DMS 273 (cell line): ENCODE results near the gene TAS1R1.

Source experiments
- DNase-seq: peaks from one replicate; lab custom pipeline; 2025; ENCODE audit not compliant: unreplicated experiment; lab: John Stamatoyannopoulos, UW

The TAS1R1 gene

DNA sequence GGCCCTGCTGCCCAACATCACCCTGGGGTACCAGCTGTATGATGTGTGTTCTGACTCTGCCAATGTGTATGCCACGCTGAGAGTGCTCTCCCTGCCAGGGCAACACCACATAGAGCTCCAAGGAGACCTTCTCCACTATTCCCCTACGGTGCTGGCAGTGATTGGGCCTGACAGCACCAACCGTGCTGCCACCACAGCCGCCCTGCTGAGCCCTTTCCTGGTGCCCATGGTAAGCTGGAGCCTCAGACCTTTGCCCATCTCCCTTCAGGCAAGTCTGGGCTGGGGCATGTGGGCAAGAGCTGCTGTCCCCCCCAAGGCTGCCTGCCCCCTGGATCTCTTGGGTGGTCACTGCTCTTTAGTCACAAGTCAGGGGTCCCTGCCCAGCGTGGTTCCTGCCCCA lies 15.9 kb downstream of the TAS1R1 start:
- DNase-seq: no peak

DNA sequence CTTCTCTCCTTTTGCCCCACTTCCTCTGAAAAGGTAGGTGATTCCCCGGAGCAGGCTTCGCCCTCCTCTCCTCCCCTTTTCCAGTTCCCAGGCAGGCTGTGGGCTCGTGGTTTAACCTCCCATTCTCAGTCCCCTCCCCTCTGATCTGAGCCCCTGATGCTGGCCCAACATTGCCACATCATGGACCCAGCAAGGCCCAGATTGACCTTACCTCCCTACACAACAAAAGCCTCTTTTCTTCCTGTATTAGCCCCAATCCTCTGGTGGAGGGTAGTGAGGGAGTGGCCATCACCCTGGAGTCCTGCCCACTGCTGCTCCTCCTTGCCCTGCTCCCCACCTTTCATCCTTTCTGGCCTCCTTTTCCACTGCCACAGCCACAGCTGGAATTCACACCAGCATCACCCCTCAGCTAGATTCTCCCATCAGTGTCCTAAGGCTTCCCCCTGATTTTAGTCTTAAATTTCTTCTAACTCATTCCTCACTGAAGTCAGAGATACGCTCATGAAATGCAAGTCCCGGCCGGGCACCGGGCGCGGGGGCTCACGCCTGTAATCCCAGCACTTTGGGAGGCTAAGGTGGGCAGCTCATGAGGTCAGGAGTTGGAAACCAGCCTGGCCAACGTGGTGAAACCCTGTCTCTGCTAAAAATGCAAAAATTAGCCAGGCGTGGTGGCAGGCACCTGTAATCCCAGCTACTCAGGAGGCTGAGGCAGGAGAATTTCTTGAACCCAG lies 17.7 kb downstream of the TAS1R1 start:
- no peak for DNase-seq

- DNase-seq: peak; percentile 57
These were observed 19.0 kb downstream of the TAS1R1 start for GRCh38 chr1:6574025-6574620.

GRCh38 chr1:6574818-6575217 lies 19.7 kb downstream of the TAS1R1 start:
- DNase-seq: no peak

DNA sequence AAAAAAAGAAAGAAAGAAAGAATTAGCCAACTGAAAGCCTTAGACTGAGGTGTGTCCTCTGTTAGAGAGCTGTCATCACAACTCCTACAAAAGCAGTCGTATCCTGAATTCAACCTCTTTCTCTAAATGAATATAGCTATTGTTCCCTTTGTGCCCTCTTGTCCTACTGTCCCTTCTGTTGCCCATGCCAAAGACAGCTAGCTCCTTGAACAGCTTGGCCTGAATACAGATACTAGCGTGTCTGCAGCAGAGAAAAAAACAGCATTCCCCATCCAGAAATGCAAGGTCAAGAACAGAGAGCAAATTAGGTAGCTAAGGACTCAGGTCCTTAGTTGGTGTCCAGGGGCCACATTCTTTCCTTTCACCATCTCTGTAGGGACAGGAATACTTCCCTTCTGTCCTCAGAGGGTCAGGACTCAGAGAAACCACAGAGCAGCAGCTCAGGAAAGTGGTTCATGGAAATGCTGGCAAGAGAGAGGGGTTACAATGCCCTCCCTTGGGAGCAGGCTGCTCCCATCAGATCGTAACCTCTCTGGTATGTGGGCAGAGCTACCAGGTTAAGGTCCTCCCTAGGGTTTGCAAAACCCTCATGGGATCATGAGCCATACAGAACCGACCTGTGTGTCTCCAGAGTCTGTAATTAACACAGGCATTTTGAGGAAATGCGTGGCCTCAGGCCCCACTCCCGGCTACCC lies 22.9 kb downstream of the TAS1R1 start:
- DNase-seq: no peak

- DNase-seq: no peak
These were observed 23.7 kb downstream of the TAS1R1 start for GRCh38 chr1:6578624-6579373.

DNA sequence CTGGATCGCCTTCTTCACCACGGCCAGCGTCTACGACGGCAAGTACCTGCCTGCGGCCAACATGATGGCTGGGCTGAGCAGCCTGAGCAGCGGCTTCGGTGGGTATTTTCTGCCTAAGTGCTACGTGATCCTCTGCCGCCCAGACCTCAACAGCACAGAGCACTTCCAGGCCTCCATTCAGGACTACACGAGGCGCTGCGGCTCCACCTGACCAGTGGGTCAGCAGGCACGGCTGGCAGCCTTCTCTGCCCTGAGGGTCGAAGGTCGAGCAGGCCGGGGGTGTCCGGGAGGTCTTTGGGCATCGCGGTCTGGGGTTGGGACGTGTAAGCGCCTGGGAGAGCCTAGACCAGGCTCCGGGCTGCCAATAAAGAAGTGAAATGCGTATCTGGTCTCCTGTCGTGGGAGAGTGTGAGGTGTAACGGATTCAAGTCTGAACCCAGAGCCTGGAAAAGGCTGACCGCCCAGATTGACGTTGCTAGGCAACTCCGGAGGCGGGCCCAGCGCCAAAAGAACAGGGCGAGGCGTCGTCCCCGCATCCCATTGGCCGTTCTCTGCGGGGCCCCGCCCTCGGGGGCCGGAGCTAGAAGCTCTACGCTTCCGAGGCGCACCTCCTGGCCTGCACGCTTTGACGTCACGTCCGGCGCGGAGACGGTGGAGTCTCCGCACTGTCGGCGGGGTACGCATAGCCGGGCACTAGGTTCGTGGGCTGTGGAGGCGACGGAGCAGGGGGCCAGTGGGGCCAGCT lies 24.4 kb downstream of the TAS1R1 start, which contains the start of gene ZBTB48:
Gene ZBTB48 (plus strand): TSS at position 621 of the 745 bp plus-strand sequence. CDS start 616 bp downstream, outside the sequence.
- peak; percentile 100 for DNase-seq

- no peak for DNase-seq
These were observed 25.0 kb downstream of the TAS1R1 start for GRCh38 chr1:6580119-6580592.

DNA sequence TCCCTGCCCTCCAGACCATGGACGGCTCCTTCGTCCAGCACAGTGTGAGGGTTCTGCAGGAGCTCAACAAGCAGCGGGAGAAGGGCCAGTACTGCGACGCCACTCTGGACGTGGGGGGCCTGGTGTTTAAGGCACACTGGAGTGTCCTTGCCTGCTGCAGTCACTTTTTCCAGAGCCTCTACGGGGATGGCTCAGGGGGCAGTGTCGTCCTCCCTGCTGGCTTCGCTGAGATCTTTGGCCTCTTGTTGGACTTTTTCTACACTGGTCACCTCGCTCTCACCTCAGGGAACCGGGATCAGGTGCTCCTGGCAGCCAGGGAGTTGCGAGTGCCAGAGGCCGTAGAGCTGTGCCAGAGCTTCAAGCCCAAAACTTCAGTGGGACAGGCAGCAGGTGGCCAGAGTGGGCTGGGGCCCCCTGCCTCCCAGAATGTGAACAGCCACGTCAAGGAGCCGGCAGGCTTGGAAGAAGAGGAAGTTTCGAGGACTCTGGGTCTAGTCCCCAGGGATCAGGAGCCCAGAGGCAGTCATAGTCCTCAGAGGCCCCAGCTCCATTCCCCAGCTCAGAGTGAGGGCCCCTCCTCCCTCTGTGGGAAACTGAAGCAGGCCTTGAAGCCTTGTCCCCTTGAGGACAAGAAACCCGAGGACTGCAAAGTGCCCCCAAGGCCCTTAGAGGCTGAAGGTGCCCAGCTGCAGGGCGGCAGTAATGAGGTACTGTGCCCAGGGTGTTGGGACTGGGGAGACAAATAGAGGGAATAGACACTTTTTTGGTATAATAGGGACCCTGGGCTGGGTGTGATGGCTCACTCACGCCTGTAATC lies 25.7 kb downstream of the TAS1R1 start:
- DNase-seq: peak; percentile 53

DNA sequence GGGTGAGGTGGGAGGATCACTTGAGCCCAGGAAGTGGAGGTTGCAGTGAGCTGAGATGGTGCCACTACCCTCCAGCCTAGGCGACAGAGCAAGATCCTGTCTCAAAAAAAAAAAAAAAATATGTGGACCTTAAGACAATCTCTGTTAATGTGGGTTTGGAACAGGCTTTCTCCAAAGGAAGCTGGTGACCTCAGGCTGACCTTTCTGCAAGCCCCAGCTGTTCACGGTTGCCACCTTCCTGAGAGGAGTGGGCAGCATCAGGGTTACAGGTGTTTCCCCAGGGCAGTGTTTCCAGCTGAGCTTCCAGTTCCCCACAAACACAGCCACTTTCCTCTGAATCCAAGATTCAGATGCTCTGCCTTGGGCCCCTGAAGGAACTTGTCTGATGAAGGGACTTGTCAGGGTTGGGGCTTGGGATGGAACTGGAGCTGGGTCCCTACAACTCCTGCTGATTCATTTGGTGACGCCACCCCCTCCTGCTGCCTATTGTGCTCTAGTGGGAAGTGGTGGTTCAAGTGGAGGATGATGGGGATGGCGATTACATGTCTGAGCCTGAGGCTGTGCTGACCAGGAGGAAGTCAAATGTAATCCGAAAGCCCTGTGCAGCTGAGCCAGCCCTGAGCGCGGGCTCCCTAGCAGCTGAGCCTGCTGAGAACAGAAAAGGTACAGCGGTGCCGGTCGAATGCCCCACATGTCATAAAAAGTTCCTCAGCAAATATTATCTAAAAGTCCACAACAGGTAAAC lies 26.6 kb downstream of the TAS1R1 start:
- no peak for DNase-seq

DNA sequence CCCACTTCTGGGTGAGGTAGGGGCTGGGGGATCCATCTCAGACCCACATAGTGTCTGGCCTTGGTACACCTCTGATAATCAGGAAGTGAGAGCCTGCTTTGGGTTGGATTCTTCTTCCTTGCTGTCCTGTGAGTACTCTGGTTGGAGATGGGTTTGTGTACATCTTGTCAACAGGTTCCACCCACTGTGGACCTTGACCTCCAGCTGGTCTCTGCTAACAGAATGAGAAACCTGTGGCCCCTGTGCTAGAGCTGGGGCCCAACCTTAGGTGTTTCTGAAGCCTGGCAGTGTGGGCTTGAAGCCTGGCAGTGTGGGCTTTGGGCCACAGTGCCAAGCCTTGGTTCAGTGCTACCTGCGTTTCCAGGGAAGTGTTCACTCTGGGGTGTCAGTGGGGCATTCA lies 27.3 kb downstream of the TAS1R1 start:
- DNase-seq: no peak

- DNase-seq: no peak
These were observed 29.3 kb downstream of the TAS1R1 start for GRCh38 chr1:6584126-6585080.

GRCh38 chr1:6585081-6585722 lies 30.1 kb downstream of the TAS1R1 start:
- peak; percentile 56 for DNase-seq

- no peak for DNase-seq
These were observed 30.7 kb downstream of the TAS1R1 start for GRCh38 chr1:6585841-6586240.

DNA sequence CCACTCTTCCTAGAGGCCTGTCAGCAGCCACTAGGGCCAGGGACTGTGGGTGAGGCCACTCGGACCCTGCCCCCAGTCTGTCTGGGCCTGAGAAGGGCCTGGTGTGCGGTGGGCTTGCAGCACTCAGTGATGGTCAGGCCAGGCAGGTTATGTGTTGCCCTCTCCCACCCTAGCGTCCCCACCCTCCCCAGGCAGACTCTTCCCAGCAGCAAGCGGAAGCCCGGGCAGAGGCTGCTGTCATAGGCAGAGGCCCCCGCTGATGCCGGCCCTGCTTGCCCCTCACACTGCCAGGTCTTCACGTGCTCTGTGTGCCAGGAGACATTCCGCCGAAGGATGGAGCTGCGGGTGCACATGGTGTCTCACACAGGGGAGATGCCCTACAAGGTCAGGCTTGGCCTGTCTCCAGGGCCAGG lies 31.3 kb downstream of the TAS1R1 start:
- no peak for DNase-seq

DNA sequence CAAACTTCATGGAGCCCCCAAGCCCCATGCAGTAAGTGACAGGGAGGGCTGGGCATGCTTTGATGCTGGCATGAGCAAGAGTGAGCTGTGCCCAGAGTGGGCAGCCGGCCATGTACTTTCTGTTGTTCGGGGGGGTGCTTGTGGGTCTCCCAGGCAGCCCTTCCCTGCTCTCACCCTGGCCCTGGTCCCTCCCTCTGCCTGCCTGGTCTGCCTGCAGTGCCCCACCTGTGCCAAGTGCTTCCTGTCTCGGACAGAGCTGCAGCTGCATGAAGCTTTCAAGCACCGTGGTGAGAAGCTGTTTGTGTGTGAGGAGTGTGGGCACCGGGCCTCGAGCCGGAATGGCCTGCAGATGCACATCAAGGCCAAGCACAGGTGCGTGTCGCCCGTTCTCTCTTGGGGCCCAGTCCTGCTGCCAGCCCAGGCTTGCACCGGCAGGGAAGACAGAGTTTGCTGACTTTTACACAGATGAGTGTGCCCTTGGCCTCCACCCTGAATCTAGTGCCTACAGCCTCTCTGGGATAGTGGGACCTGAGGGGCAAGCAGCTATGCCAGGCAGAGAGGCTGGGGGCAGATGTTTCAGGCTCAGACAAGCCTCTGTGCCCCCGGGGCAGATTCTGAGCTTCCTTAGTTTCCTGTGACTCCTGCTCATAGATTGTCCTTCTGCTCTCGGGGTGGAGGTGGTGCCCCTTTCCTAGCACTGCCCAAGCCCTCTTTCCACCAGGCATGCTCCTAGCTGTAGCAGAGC lies 32.3 kb downstream of the TAS1R1 start:
- peak; percentile 38 for DNase-seq
